Ishikawa (cell line): ENCODE measurements around the gene RASA3.

ENCODE experiments used
- CEBPB ChIP-seq: IDR thresholded peaks from 2 replicates; pipeline ENCODE4 v1.6.1; 2012
- CREB1 ChIP-seq: IDR thresholded peaks from 2 replicates; pipeline ENCODE4 v1.6.1; 2012; ENCODE audit warnings: low read depth
- EGR1 ChIP-seq: IDR thresholded peaks from 2 replicates; pipeline ENCODE4 v1.6.1; 2012
- EP300 ChIP-seq: IDR thresholded peaks from 2 replicates; pipeline ENCODE4 v1.6.1; 2012; ENCODE audit warnings: borderline replicate concordance
- FOXM1 ChIP-seq: IDR thresholded peaks from 2 replicates; pipeline ENCODE4 v1.6.1; 2012; ENCODE audit warnings: low read depth, borderline replicate concordance
- NFIC ChIP-seq: IDR thresholded peaks from 2 replicates; pipeline ENCODE4 v1.6.1; 2012
- RAD21 ChIP-seq: IDR thresholded peaks from 2 replicates; pipeline ENCODE4 v1.6.1; 2012; ENCODE audit warnings: low read depth
- REST ChIP-seq: IDR thresholded peaks from 2 replicates; pipeline ENCODE4 v1.6.1; 2012; ENCODE audit warnings: low read depth, mild to moderate bottlenecking
- TAF1 ChIP-seq: IDR thresholded peaks from 2 replicates; pipeline ENCODE4 v1.6.1; 2012; ENCODE audit warnings: low read depth, mild to moderate bottlenecking
- TCF12 ChIP-seq: IDR thresholded peaks from 2 replicates; pipeline ENCODE4 v1.6.1; 2012; ENCODE audit warnings: low read depth
- TEAD4 ChIP-seq: IDR thresholded peaks from 2 replicates; pipeline ENCODE4 v1.6.1; 2012
- USF1 ChIP-seq: IDR thresholded peaks from 2 replicates; pipeline ENCODE4 v1.6.1; 2012
- YY1 ChIP-seq: IDR thresholded peaks from 2 replicates; pipeline ENCODE4 v1.6.1; 2012; ENCODE audit warnings: low read depth
- ZBTB7A ChIP-seq: IDR thresholded peaks from 2 replicates; pipeline ENCODE4 v1.6.1; 2012; ENCODE audit warnings: low read depth
- TF ChIP-seq, protein P1 (sequence below): IDR thresholded peaks from 2 replicates; pipeline ENCODE4 v1.6.1; 2012

Gene RASA3

DNA sequence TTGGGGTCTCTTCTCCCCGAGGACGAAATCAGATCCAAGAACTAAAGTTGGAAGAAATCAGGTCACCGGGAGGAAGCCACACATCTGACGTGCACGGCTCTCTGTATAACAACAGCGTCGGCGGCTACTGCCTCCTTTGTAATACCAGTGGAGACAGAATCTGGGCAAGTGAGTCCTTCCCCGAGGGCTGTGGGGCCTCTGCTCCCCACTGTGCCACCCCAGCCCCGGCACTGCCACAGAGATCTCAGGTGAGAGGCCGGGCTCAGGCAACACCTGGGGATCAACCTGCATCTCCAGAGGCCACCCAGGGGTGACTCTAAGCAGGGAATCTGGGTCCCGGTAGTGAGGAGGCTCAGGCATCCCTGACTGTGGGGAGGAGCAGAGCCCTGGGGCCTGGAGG, 124.9 kb downstream of the RASA3 start:
- TF ChIP-seq FOXM1: no peak
- no peak for TF ChIP-seq EP300
- TF ChIP-seq, protein P1, sequence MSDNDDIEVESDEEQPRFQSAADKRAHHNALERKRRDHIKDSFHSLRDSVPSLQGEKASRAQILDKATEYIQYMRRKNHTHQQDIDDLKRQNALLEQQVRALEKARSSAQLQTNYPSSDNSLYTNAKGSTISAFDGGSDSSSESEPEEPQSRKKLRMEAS: no peak
- TF ChIP-seq USF1: no peak
- no peak for TF ChIP-seq CEBPB
- no peak for TF ChIP-seq ZBTB7A
- TF ChIP-seq RAD21: no peak
- TF ChIP-seq REST: no peak
- TF ChIP-seq TEAD4: no peak
- TF ChIP-seq YY1: no peak
- TF ChIP-seq EGR1: no peak
- TF ChIP-seq TAF1: no peak
- TF ChIP-seq NFIC: no peak
- no peak for TF ChIP-seq TCF12
- TF ChIP-seq CREB1: no peak

DNA sequence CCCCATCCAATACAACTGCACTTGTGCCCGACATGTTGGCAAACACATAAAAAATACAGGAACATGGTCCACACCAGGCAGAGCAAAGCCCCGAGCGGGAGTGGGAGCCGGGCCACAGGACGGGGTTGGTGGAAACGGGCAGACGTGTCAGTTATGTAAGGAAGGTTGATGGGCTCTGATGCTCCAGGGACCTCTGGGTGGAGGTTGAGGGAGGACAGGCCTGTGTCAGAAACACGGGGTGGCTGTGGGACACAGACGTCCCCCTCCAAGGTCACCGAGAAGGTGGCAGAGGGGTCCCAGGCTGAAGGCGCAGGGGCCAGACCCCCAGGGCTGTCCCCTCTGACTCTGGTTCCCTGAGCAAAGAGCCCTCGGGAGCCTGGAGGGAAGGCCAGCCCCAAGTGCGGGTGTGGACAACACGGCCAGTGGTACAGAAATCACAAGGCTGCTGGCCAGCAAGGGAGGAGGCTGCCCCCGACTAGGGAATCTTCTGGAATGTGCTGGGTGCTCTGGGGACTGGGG, 127.2 kb downstream of the RASA3 start:
- TF ChIP-seq TEAD4 (no peak), RAD21 (no peak), EP300 (no peak), TAF1 (no peak), TCF12 (no peak), NFIC (no peak), FOXM1 (no peak), REST (no peak), CEBPB (no peak), EGR1 (no peak), CREB1 (no peak), YY1 (no peak), ZBTB7A (no peak), USF1 (no peak)
- TF ChIP-seq, protein P1: no peak

- TF ChIP-seq RAD21 (no peak), CEBPB (no peak), ZBTB7A (no peak), NFIC (no peak), TCF12 (no peak), CREB1 (no peak), TAF1 (no peak), FOXM1 (no peak), USF1 (no peak), REST (no peak), YY1 (no peak), TEAD4 (no peak), EP300 (no peak), EGR1 (no peak)
- TF ChIP-seq, protein P1: no peak
These were observed 127.8 kb downstream of the RASA3 start for GRCh38 chr13:114004420-114005205.
